HG02938 (cell line): Measurements from ENCODE around the gene KSR2.
"Not testable (repeated sequence)": the region's sequence is repeated elsewhere in the genome, so short reads cannot be mapped to it uniquely, and the experiment has no call there.

Experiments used
- ATAC-seq: cut with Tn5 transposase; IDR thresholded peaks from one replicate; pipeline ENCODE4 v1.9.1; 2021; ENCODE audit warnings: mild to moderate bottlenecking, moderate library complexity; ENCODE audit not compliant: unreplicated experiment

KSR2 gene

DNA sequence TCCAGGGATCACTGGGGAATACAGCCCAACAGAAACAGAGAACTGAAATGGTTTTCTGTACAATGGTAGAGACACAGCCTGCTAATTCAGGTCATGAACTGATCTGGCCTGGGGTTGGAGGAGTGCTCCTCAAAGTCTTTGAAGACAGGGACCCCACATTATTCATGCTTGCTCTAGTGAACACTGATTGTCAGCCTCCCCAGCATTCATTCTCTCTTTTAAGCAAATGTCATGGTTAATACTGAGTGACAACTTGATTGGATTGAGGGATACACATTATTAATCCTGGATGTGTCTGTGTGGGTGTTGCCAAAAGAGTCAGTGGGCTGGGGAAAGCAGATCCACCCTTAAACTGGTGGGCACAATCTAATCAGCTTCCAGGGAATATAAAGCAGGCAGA lies 319.0 kb downstream of the KSR2 start:
- ATAC-seq: no peak

DNA sequence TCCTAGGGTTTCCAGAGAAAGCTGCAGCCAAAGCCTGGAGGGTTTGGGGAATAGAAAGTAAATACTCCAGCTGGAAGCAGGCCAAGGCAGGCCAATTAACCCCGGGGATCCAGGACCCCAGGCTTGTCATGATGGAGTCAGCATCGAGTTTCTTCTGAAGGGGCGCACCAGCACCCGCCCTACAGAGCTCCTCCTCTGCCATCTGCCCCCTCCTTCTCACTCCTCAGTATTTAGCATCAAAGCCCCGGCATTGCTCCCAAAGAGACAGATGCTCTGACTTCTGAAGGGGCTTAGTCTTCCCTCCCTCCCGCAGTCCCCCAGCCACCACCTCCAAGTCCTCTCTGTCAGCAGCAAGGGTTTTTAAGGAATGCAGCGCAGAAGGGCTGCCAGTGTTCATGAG lies 322.3 kb downstream of the KSR2 start:
- no peak for ATAC-seq

DNA sequence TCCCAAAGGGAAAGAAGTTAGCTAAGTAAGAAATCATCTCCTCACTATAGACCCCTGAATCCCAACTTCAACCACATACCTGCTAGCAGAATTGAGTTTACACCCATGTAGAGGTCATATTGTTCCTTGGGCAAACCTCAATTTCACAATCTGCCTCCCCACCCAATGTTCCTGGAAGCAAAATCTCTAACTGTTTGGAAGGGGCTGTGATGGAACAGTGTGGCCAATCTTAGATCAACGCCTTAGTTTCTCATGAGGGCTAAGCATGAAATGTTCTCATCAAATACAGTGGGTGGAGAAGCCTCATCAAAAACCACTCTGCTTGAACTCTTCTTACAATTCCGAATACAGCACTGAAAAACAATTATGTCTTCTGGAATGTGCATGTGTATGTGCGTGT lies 323.3 kb downstream of the KSR2 start:
- ATAC-seq: no peak

- no peak for ATAC-seq
These were observed 324.8 kb downstream of the KSR2 start for GRCh38 chr12:117643971-117644370.

GRCh38 chr12:117641885-117642284 lies 326.9 kb downstream of the KSR2 start:
- no peak for ATAC-seq

DNA sequence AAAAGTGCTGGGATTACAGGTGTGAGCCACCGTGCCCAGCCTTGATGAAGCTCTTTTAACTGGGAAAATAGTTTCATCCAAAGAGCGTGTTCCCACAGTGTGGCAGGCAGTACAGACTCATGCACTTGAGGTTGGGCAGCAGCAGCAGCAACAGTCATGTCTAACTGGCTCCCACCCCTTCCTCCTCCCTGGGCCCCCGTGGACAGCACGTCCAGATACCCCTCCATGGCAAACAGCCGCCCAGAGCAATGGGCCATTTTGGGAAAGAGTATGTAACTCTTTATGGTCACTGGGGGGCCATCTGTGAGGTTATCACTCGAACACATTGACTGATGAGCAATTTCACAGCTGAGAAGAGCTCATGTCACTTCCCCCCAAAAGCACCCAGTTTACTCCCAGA lies 328.3 kb downstream of the KSR2 start:
- no peak for ATAC-seq

GRCh38 chr12:117629454-117629853 lies 339.3 kb downstream of the KSR2 start:
- ATAC-seq: no peak

DNA sequence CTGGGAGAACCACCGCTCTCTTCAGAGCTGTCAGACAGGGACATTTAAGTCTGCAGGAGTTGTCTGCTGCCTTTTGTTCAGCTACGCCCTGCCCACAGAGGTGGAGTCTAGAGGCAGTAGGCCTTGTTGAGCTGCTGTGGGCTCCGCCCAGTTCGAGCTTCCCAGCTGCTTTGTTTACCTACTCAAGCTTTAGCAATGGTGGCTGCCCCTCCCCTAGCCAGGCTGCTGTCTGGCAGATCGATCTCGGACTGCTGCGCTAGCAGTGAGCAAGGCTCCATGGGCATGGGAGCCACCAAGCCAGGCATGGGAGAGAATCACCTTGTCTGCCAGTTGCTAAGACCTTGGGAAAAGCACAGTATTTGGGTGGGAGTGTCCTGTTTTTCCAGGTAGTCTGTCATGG lies 340.1 kb downstream of the KSR2 start:
- ATAC-seq: not testable (repeated sequence)

GRCh38 chr12:117622741-117623140 lies 346.0 kb downstream of the KSR2 start:
- ATAC-seq: no peak

GRCh38 chr12:117622087-117622486 lies 346.7 kb downstream of the KSR2 start:
- ATAC-seq: no peak

DNA sequence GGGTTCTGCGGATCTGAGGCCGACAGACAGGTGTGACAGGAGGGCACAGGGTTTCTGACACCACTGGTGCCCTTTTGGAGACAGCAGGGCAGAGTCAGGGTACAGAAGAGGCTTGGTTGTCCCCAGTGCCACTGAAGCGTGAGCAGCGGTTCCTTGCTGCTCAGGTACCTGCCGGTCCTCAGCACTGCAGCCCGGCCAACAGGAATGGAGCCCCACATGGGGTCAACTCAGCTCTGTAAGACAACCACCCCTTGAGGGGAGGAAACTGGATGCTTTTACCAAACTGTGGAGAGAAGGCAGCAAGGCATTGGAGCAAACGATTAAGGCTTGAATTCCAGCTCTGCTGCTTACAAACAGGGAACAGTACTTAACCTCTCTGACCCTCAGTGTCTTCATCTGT lies 361.0 kb downstream of the KSR2 start:
- ATAC-seq: no peak

- ATAC-seq: no peak
These were observed 361.8 kb downstream of the KSR2 start for GRCh38 chr12:117606945-117607344.

DNA sequence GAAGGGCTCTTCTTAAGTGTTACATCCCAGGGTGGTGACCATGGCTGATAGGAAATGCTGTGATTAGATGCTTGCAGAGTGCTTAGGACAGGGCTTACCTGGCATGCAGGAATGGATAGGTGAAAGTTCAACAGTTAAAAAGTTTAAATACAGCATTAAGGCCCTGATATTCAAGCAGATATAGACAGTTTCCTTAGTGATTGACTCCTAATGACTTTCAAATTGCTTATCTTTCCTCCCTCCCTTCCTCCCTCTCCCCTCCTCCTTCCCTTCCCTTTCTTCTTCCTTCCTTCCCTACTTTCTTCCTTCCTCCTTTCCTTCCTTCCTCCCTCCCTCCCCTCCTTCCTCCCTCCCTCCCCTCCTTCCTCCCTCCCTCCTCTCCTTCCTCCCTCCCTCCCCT lies 362.8 kb downstream of the KSR2 start:
- no peak for ATAC-seq

GRCh38 chr12:117603316-117604113 lies 365.3 kb downstream of the KSR2 start:
- no peak for ATAC-seq

DNA sequence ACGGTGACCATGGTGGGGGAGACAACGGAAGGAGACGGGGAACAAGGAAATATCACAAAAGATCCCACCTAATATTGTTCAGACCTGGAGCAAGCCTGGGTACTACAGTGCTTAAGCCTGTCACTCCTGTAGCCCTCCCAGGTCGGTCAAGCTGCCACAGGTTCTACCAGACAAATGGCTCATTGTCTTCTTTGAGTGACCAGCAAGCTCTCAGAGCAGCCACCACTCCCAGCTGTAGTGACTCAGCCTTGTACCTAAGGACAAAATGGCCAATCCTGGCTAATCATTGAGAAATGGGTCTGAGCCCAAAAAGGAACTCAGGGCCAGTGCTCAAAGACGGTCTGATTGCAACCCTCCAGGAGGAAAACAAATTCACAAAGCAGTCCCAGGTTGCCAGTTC lies 368.9 kb downstream of the KSR2 start:
- no peak for ATAC-seq

DNA sequence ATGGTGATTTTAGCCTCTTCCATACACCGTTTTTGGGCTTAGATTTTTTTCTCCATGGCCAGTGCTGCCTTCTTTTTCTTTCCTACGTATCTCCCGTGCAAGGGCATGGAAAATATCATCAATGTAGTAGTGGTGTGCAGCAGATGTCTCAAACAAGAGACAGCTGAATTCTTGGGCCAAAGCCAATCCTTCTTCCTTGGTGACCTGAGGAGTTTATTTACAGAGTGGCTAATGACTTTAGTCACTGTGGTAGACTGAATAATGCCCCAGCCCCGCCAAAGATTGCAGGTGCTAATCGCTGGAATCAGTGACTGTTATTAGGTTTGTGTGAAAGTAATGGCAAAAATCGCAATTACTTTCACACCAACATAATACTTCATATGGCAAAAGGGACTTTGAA lies 371.8 kb downstream of the KSR2 start:
- ATAC-seq: no peak

GRCh38 chr12:117595751-117596150 lies 373.0 kb downstream of the KSR2 start:
- ATAC-seq: no peak

DNA sequence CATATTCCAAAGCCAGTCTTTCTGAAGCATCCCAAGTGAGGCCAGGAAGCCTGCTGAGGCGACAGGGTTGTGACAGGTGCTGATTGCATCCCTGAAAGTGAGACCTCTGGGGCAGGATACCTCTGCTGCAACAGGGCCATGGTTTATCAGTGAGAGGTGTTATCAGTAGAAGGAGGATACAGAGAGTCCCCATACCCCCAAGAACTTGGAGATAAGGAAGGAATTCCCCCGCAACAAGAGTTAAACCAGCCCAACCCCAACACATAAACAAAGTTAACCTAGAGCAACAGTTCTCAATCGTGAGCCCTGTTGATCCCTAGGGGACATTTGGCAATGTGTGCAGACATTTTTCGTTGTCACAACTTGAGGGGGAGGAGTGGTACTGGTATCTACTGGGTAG lies 374.3 kb downstream of the KSR2 start:
- ATAC-seq: no peak

GRCh38 chr12:117593815-117594400 lies 374.9 kb downstream of the KSR2 start:
- no peak for ATAC-seq

GRCh38 chr12:117592588-117593305 lies 376.0 kb downstream of the KSR2 start:
- ATAC-seq: no peak

DNA sequence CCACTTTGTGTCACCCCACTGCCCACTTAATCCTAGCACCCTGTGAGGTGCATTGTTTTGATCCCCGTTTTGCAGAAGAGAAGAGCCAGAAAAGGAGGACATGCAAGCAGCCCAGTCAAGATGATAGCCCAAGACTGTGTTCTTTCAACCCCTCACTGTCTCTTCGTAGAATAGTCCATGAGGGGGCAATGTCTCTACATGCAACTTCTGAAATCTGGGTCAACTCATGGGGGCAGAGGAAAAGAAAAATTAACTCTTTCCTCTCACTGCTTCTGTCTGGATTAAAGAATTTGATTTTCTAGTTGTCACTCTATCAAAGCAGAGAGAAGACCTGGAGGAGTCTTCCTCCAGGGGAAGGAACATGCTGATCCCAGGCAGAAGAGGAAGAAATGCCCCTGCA lies 377.8 kb downstream of the KSR2 start:
- no peak for ATAC-seq

DNA sequence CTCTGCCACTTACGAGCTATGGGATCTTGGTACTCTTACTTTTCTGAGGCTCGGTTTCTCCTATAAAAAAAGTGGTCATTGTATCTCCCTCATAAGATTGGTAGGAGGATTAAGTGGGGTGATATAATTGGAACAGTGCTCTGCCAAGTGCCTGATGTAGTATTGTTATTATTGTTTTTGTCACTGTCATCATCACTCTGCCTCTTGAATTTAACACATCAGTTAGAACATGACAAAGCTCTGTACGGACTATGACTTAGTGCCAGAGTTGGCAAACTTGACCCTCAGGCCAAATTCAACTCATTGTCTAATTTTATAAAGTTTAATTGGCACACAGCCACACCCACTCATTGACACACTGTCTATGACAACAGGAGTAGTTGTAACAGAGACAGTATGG lies 378.4 kb downstream of the KSR2 start:
- ATAC-seq: no peak
